DOHH2 (cell line): Measurements from ENCODE around the gene KLK8.

Experiments
- H3F3A ChIP-seq: fragments of 200-600 bp; sonication (generic), shearing (Covaris generic); 2 replicates; pipeline ENCODE4 v1.6.0; 2016; ENCODE audit warnings: antibody characterized with exemption, mild to moderate bottlenecking; ENCODE audit not compliant: control insufficient read depth, insufficient read depth
- H3K27ac ChIP-seq: fragments of 200-600 bp; sonication (generic); 2 replicates; pipeline ENCODE4 v1.5.1; 2014; ENCODE audit warnings: low read depth, mild to moderate bottlenecking, low read length, moderate library complexity
- H3K27me3 ChIP-seq: fragments of 200-600 bp; sonication (generic); 2 replicates; pipeline ENCODE4 v1.6.1; 2014; ENCODE audit warnings: mild to moderate bottlenecking, low read length, mixed read lengths; ENCODE audit not compliant: control insufficient read depth
- H3K36me3 ChIP-seq: fragments of 200-600 bp; sonication (generic); 2 replicates; pipeline ENCODE4 v1.6.1; 2014; ENCODE audit warnings: mild to moderate bottlenecking, low read length, moderate library complexity, mixed read lengths; ENCODE audit not compliant: control insufficient read depth
- H3K4me1 ChIP-seq: fragments of 200-600 bp; sonication (generic); 2 replicates; pipeline ENCODE4 v1.6.1; 2014; ENCODE audit warnings: mild to moderate bottlenecking, low read length, mixed read lengths; ENCODE audit not compliant: control insufficient read depth
- H3K4me2 ChIP-seq: fragments of 200-600 bp; sonication (generic); 2 replicates; pipeline ENCODE4 v1.6.0; 2014; ENCODE audit warnings: mild to moderate bottlenecking, low read length, moderate library complexity
- H3K4me3 ChIP-seq: fragments of 200-600 bp; sonication (generic); 2 replicates; pipeline ENCODE4 v1.5.1; 2014; ENCODE audit warnings: mild to moderate bottlenecking, low read length, mixed read lengths
- H3K79me2 ChIP-seq: fragments of 200-600 bp; sonication (generic); 2 replicates; pipeline ENCODE4 v1.6.1; 2014; ENCODE audit warnings: mild to moderate bottlenecking, low read length, mixed read lengths; ENCODE audit not compliant: control insufficient read depth
- H3K9me2 ChIP-seq: fragments of 200-600 bp; sonication (generic); replicated peaks from 2 replicates; pipeline ENCODE4 v1.6.1; 2014; ENCODE audit warnings: mild to moderate bottlenecking, low read length, mixed read lengths; ENCODE audit not compliant: control insufficient read depth
- H3K9me3 ChIP-seq: fragments of 200-600 bp; sonication (generic); 2 replicates; pipeline ENCODE4 v1.6.1; 2014; ENCODE audit warnings: antibody characterized with exemption, low read length, mixed read lengths; ENCODE audit not compliant: control insufficient read depth, insufficient read depth
- H4K20me1 ChIP-seq: fragments of 200-600 bp; sonication (generic); 2 replicates; pipeline ENCODE4 v1.6.0; 2014; ENCODE audit warnings: low read depth, mild to moderate bottlenecking, antibody characterized with exemption, low read length, moderate library complexity; ENCODE audit not compliant: control insufficient read depth, insufficient read depth
- EZH2phosphoT487 ChIP-seq: fragments of 200-600 bp; sonication (generic); IDR thresholded peaks from 2 replicates; pipeline ENCODE4 v1.6.1; 2017; ENCODE audit warnings: borderline replicate concordance, mild to moderate bottlenecking, antibody characterized with exemption, low read length, moderate library complexity, mixed read lengths
- TF ChIP-seq, protein P1 (sequence below): fragments of 200-600 bp; sonication (generic); IDR thresholded peaks from one replicate; pipeline ENCODE4 v1.5.1; 2014; ENCODE audit warnings: antibody characterized with exemption, mild to moderate bottlenecking, low read depth, low read length; ENCODE audit not compliant: poor library complexity, severe bottlenecking

The KLK8 gene

DNA sequence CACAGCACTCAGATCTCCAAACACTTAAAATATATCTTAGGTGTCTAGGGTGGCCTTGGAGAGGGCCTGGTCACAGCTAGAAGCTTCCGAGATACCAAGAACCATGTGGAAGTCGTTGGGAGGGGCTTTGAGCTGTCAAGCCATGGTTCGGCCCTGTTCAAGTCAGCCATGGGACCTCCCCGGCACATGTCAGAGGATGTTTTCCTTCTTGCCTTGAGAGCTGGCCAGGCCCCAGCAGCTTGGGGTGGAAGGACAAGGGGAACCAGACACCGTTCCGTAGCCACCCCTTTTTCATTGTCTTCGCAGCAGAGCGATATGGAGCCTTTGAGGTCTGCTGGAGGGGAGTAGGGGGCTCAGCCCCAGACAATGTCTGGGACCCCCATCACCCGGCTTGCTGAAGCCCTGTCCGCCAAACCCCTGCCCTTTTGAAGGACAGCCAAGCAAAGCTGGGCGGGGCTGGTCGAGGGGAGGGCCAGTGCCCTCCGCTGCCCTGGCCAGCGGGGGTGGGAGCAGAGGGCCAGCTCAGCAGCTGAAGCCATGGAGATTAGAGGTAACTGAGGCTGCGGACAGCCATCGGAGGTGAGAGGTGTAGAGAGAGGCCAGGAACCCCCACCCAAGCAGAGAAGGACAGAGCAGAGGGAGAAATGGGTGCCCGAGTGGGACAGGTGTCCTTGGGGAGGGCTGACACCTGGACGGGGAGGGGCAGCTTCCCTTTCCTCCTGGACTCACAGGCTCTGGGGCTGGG lies 24.6 kb upstream of the KLK8 start:
- H3K27me3 ChIP-seq, result no peaks in the 10 kb centered on the region
- H3F3A ChIP-seq, result no peaks in the 10 kb centered on the region
- H3K4me3 ChIP-seq, result no peak overlapping the region
- no peak overlapping the region for H3K27ac ChIP-seq
- H3K9me3 ChIP-seq, result no peaks in the 10 kb centered on the region
- TF ChIP-seq, protein P1, sequence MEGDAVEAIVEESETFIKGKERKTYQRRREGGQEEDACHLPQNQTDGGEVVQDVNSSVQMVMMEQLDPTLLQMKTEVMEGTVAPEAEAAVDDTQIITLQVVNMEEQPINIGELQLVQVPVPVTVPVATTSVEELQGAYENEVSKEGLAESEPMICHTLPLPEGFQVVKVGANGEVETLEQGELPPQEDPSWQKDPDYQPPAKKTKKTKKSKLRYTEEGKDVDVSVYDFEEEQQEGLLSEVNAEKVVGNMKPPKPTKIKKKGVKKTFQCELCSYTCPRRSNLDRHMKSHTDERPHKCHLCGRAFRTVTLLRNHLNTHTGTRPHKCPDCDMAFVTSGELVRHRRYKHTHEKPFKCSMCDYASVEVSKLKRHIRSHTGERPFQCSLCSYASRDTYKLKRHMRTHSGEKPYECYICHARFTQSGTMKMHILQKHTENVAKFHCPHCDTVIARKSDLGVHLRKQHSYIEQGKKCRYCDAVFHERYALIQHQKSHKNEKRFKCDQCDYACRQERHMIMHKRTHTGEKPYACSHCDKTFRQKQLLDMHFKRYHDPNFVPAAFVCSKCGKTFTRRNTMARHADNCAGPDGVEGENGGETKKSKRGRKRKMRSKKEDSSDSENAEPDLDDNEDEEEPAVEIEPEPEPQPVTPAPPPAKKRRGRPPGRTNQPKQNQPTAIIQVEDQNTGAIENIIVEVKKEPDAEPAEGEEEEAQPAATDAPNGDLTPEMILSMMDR, result no peak
- TF ChIP-seq EZH2phosphoT487, result no peak
- no peaks in the 10 kb centered on the region for H3K79me2 ChIP-seq
- no peaks in the 10 kb centered on the region for H3K9me2 ChIP-seq
- no peak overlapping the region for H3K4me2 ChIP-seq
- H4K20me1 ChIP-seq, result no peaks in the 10 kb centered on the region
- H3K36me3 ChIP-seq, result no peaks in the 10 kb centered on the region
- no peaks in the 10 kb centered on the region for H3K4me1 ChIP-seq

DNA sequence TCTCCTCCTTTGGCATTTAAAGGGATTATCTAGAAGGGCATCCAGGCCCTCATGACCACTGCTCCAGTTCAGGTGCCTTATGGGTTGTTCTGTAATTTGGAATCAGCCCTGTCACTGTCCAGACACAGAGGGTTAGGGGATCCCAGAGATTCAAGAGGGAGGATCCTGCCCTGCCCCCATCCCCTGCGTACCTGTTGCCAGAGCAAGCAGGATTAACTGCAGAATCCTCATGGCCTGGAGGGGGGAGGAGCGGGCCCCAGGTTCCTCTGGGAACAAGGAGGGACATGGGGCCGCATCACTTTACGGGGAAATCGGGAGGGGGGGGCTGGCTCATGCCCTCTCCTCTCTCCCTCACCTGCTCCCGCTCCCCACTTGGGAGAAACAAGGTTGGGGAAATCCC lies 24.0 kb upstream of the KLK8 start:
- Histone ChIP-seq H3K27ac (no peak overlapping the region), H3K9me2 (no peaks in the 10 kb centered on the region), H3K36me3 (no peaks in the 10 kb centered on the region), H3F3A (no peaks in the 10 kb centered on the region), H3K79me2 (no peaks in the 10 kb centered on the region), H4K20me1 (no peaks in the 10 kb centered on the region), H3K4me2 (no peak overlapping the region), H3K9me3 (no peaks in the 10 kb centered on the region), H3K27me3 (no peaks in the 10 kb centered on the region), H3K4me3 (no peak overlapping the region), H3K4me1 (no peaks in the 10 kb centered on the region)
- no peak for TF ChIP-seq EZH2phosphoT487
- TF ChIP-seq, protein P1, result no peak

DNA sequence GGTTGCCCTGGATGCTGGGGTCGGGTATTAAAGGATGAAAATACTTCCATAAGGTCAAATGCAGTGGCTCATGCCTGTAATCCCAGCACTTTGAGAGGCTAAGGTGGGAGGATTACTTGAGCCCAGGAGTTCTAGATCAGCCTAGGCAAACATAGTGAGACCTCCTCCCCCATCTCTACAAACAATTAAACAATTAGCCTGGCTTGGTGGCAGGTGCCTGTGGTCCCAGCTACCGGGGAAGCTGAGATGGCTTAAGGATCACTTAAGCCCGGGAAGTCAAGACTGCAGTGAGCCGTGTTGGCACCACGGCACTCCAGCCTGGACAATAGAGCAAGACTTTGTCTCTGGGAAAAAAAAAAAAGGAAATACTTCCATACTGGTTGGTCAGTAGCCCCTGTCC lies 23.5 kb upstream of the KLK8 start:
- H3K4me2 ChIP-seq, result no peak overlapping the region
- no peak overlapping the region for H3K27ac ChIP-seq
- H4K20me1 ChIP-seq, result no peaks in the 10 kb centered on the region
- H3K9me2 ChIP-seq, result no peaks in the 10 kb centered on the region
- H3K4me1 ChIP-seq, result no peaks in the 10 kb centered on the region
- no peaks in the 10 kb centered on the region for H3F3A ChIP-seq
- no peaks in the 10 kb centered on the region for H3K36me3 ChIP-seq
- no peaks in the 10 kb centered on the region for H3K27me3 ChIP-seq
- no peaks in the 10 kb centered on the region for H3K79me2 ChIP-seq
- TF ChIP-seq, protein P1, result no peak
- no peak for TF ChIP-seq EZH2phosphoT487
- H3K4me3 ChIP-seq, result no peak overlapping the region
- no peaks in the 10 kb centered on the region for H3K9me3 ChIP-seq
